HCT116 (cell line): Measurements from ENCODE around the gene KCNH2. TPM values are rescaled to one million over a fixed set of nuclear protein-coding genes. Genes with fewer than 3 reads are reported as not detected.

ENCODE experiments used
- ATAC-seq: fragments of 200-7000 bp; cut with Tn5 transposase; 2 replicates; pipeline ENCODE4 v1.9.1; 2020; ENCODE audit warnings: mild to moderate bottlenecking, moderate library complexity
- BruUV-seq: library from RNA; stranded (reverse); fragments of 400-500 nt; replicated peaks from 2 replicates; lab custom pipeline; 2021; lab: Mats Ljungman, UMichigan
- CTCF ChIA-PET: fragments of 300-600 bp; sonication (Branson Sonifier 250); formaldehyde crosslinking; loops from one replicate; lab custom pipeline; 2021; ENCODE audit warnings: antibody characterized with exemption; lab: Charles Lee
- POLR2A ChIA-PET: fragments of 300-600, 350-600 bp; sonication (Branson Sonifier 250); formaldehyde crosslinking; loops from one replicate; lab custom pipeline; 2021; ENCODE audit warnings: antibody characterized with exemption; lab: Charles Lee
- RAD21 ChIA-PET, 2 experiments: fragments of 300-600 bp; sonication (Branson Sonifier 250); formaldehyde crosslinking; loops; one replicate each; lab custom pipeline; 2023; ENCODE audit warnings: low total read pairs in 2 of 2; ENCODE audit not compliant: uncharacterized antibody in 2 of 2, unreplicated experiment in 2 of 2, low non-redundant PET in 1 of 2; lab: Charles Lee
- DNase-seq: peaks from one replicate; pipeline ENCODE4 v3.0.0-alpha.2; 2010; ENCODE audit warnings: low read depth, low spot score
- H2AFZ ChIP-seq: fragments of 200-600 bp; shearing (Covaris generic), sonication (generic); 2 replicates; pipeline ENCODE4 v1.6.1; 2017; ENCODE audit warnings: low read depth, mixed run types, mixed read lengths, antibody characterized with exemption, low read length; ENCODE audit not compliant: poor library complexity, severe bottlenecking
- H3K27ac ChIP-seq: 2 replicates; pipeline ENCODE4 v1.5.1; 2012; ENCODE audit warnings: low read depth, low read length
- H3K27me3 ChIP-seq: fragments of 200-600 bp; sonication (generic); 2 replicates; pipeline ENCODE4 v1.6.1; 2016; ENCODE audit warnings: mixed run types, low read length, mixed read lengths; ENCODE audit not compliant: insufficient read depth
- H3K36me3 ChIP-seq, 2 experiments: fragments of 200-500 bp in 1 of 2; fragments of 200-600 bp in 1 of 2; sonication (Bioruptor generic) in 1 of 2; sonication (generic) in 1 of 2; 2 replicates each; pipeline versions ENCODE4 v1.5.1 to v1.6.1; 2014 to 2016; ENCODE audit warnings: low read length in 2 of 2, inconsistent platforms in 1 of 2, mixed read lengths in 1 of 2, mixed run types in 1 of 2; ENCODE audit not compliant: insufficient read depth in 2 of 2, control insufficient read depth in 1 of 2
- H3K4me1 ChIP-seq, 2 experiments: fragments of 200-600 bp in 1 of 2; sonication (generic) in 1 of 2; 2 replicates each; pipeline versions ENCODE4 v1.5.1 to v1.6.1; 2012 to 2017; ENCODE audit warnings: low read length in 2 of 2, inconsistent platforms in 1 of 2, mild to moderate bottlenecking in 1 of 2, mixed read lengths in 1 of 2, mixed run types in 1 of 2, moderate library complexity in 1 of 2; ENCODE audit not compliant: insufficient read depth in 2 of 2, control insufficient read depth in 1 of 2
- H3K4me2 ChIP-seq: fragments of 200-600 bp; sonication (generic); 2 replicates; pipeline ENCODE4 v1.6.1; 2017; ENCODE audit warnings: mixed run types, low read length, mixed read lengths
- H3K4me3 ChIP-seq, 2 experiments: fragments of 200-600 bp in 1 of 2; sonication (generic) in 1 of 2; replicated peaks in 1 of 2; 2 replicates each; pipeline ENCODE4 v1.5.1; 2011 to 2016; ENCODE audit warnings: low read length in 2 of 2, control low read depth in 1 of 2, low read depth in 1 of 2, mild to moderate bottlenecking in 1 of 2, mixed read lengths in 1 of 2, mixed run types in 1 of 2
- H3K79me2 ChIP-seq: fragments of 200-600 bp; sonication (generic); 2 replicates; pipeline ENCODE4 v1.6.1; 2017; ENCODE audit warnings: mild to moderate bottlenecking, mixed run types, low read length, moderate library complexity, mixed read lengths; ENCODE audit not compliant: insufficient read depth
- H3K9ac ChIP-seq: fragments of 200-600 bp; sonication (generic); 2 replicates; pipeline ENCODE4 v1.6.1; 2016; ENCODE audit warnings: low read length, mixed read lengths
- H3K9me2 ChIP-seq: fragments of 200-600 bp; sonication (generic), shearing (Covaris generic); 2 replicates; pipeline ENCODE4 v1.6.1; 2017; ENCODE audit warnings: mixed run types, mild to moderate bottlenecking, moderate library complexity; ENCODE audit not compliant: insufficient read depth
- H3K9me3 ChIP-seq, 2 experiments: fragments of 200-500 bp in 1 of 2; fragments of 200-600 bp in 1 of 2; sonication (Bioruptor generic) in 1 of 2; sonication (generic) in 1 of 2; 2 replicates each; pipeline ENCODE4 v1.6.1; 2014 to 2017; ENCODE audit warnings: low read length in 2 of 2, mixed read lengths in 2 of 2, inconsistent platforms in 1 of 2, low read depth in 1 of 2, mild to moderate bottlenecking in 1 of 2, mixed run types in 1 of 2, moderate library complexity in 1 of 2; ENCODE audit not compliant: control insufficient read depth in 1 of 2, insufficient read depth in 1 of 2
- H4K20me1 ChIP-seq: fragments of 200-600 bp; sonication (generic), shearing (Covaris generic); 2 replicates; pipeline ENCODE4 v1.6.1; 2017; ENCODE audit warnings: mixed run types, mild to moderate bottlenecking, moderate library complexity; ENCODE audit not compliant: insufficient read depth
- ATF3 ChIP-seq: IDR thresholded peaks from 2 replicates; pipeline ENCODE4 v1.6.1; 2012
- ELF1 ChIP-seq: IDR thresholded peaks from 2 replicates; pipeline ENCODE4 v1.6.1; 2012; ENCODE audit warnings: low read depth, borderline replicate concordance
- FOSL1 ChIP-seq: IDR thresholded peaks from 2 replicates; pipeline ENCODE4 v1.6.1; 2012; ENCODE audit warnings: low read depth
- POLR2A ChIP-seq: IDR thresholded peaks from 2 replicates; pipeline ENCODE4 v1.7.0; 2011; ENCODE audit warnings: borderline replicate concordance; ENCODE audit not compliant: insufficient read depth, insufficient read length; ENCODE audit errors: extremely low read depth
- SIN3A ChIP-seq: IDR thresholded peaks from 2 replicates; pipeline ENCODE4 v1.6.1; 2012; ENCODE audit warnings: low read depth
- YY1 ChIP-seq: IDR thresholded peaks from 2 replicates; pipeline ENCODE4 v1.6.1; 2011; ENCODE audit warnings: low read length, low read depth, moderate library complexity, mild to moderate bottlenecking; ENCODE audit not compliant: insufficient replicate concordance; ENCODE audit errors: extremely low read depth
- ZBTB33 ChIP-seq: IDR thresholded peaks from 2 replicates; pipeline ENCODE4 v1.6.1; 2011; ENCODE audit warnings: mild to moderate bottlenecking, low read length, moderate library complexity; ENCODE audit not compliant: insufficient replicate concordance; ENCODE audit errors: extremely low read depth
- ZFX ChIP-seq: fragments of 450-650 bp; IDR thresholded peaks from 2 replicates; pipeline ENCODE4 v1.6.1; 2017
- intact Hi-C: fragments of 100-400 bp; cut with micrococcal nuclease; formaldehyde crosslinking; loops from 2 replicates; pipeline ENCODE4 v1.10.0; 2022
- total RNA-seq: library from RNA; stranded (reverse); gene quantifications from one replicate; pipeline ENCODE4 v1.2.1, GENCODE V29; 2021; ENCODE audit not compliant: unreplicated experiment

KCNH2 gene
- total RNA-seq, 1 experiment from 2014 or later, result 9.7 TPM

- Histone ChIP-seq H3K27ac (no peak overlapping the region), H2AFZ (no peak overlapping the region), H3K9me2 (no peaks in the 10 kb centered on the region), H3K4me1 (peaks cover 17 to 22% of the 10 kb centered on the region in 2 experiments), H3K4me2 (no peak overlapping the region), H4K20me1 (no peaks in the 10 kb centered on the region), H3K9me3 (no peaks in the 10 kb centered on the region), H3K27me3 (no peaks in the 10 kb centered on the region), H3K36me3 (no peaks in the 10 kb centered on the region)
- RAD21 ChIA-PET, result no interaction called here
- BruUV-seq, result no TSS peak
- ATAC-seq, result no peak
- DNase-seq, result no peak
- intact Hi-C loops, result no loop called here
- POLR2A ChIA-PET, result no interaction called here
- CTCF ChIA-PET, result no interaction called here
- no peak for TF ChIP-seq SIN3A
- no peak for TF ChIP-seq ELF1
- TF ChIP-seq ATF3, result no peak
- TF ChIP-seq YY1, result no peak
- TF ChIP-seq, all 23 proteins: peak for 0
- Histone ChIP-seq H3K79me2 (no peaks in the 10 kb centered on the region), H3K4me3 (no peak overlapping the region), H3K9ac (no peak overlapping the region)
Observed at GRCh38 chr7:150971242-150972022, 6.7 kb downstream of the KCNH2 start.

GRCh38 chr7:150970424-150970823, 7.7 kb downstream of the KCNH2 start:
- no peak for TF ChIP-seq ZBTB33
- no peak for TF ChIP-seq ZFX
- no peak for TF ChIP-seq FOSL1
- no peak for TF ChIP-seq POLR2A
- Histone ChIP-seq H3K27ac (no peak overlapping the region), H3K4me1 (peaks cover 13 to 22% of the 10 kb centered on the region in 2 experiments), H3K9ac (no peak overlapping the region), H3K4me3 (no peak overlapping the region), H3K79me2 (no peaks in the 10 kb centered on the region), H3K9me2 (no peaks in the 10 kb centered on the region), H3K27me3 (no peaks in the 10 kb centered on the region), H3K36me3 (no peaks in the 10 kb centered on the region), H3K9me3 (no peaks in the 10 kb centered on the region), H4K20me1 (no peaks in the 10 kb centered on the region), H3K4me2 (no peak overlapping the region), H2AFZ (no peak overlapping the region)
- RAD21 ChIA-PET, result no interaction called here
- DNase-seq (no peak), ATAC-seq (no peak)
- no TSS peak for BruUV-seq
- CTCF ChIA-PET, result no interaction called here
- POLR2A ChIA-PET, result no interaction called here
- intact Hi-C loops, result no loop called here
